ENCODE data around the gene SYT15.

Gene SYT15

DNA sequence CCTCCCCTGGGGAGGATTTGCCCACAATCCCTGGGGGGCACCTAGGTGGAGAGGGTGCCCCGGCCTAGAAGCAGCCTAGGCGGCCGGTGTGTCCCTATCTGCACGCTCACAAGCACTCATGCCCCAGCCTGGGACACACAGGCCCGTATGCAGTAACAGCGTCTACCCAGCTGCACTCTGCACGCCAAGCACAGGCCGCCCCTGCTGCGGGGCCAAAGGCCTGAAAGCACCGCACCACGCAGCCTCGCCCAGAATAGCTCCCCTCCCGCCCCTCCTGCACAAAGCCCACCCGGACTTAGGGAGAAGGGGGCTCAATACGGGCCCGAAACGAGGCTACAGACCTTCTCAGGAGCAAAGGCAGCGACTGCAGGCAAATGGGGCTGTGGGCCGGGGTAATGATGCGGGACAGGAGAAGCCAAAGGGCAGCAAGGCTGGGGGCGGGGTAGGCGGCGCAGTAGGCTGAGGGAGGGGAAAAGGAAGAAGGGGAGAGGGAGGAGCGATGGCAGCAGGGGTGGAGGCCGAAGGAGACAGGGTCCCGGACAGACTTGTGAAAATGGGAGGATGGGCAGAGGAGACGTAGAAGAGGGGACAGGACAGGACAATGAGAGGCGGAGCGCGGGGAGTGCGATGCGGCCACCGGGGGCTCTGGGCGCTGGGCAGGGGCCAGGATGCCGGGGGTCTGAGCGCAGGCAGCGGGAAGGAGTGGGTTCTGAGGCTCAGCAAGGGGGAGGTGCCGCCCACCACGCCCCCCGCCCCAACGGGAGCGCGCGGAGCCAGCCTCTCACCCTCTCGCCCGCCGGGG is 23.0 kb upstream of the SYT15 start:
- TF ChIP-seq TAF1 (IDR thresholded peaks at IDR 0.05; ENCODE audit: borderline replicate concordance, insufficient read depth, low read length) (no peak), SIN3A (IDR thresholded peaks at IDR 0.05; ENCODE audit: borderline replicate concordance, insufficient read depth, low read length) (no peak)
- TF ChIP-seq, protein P1, sequence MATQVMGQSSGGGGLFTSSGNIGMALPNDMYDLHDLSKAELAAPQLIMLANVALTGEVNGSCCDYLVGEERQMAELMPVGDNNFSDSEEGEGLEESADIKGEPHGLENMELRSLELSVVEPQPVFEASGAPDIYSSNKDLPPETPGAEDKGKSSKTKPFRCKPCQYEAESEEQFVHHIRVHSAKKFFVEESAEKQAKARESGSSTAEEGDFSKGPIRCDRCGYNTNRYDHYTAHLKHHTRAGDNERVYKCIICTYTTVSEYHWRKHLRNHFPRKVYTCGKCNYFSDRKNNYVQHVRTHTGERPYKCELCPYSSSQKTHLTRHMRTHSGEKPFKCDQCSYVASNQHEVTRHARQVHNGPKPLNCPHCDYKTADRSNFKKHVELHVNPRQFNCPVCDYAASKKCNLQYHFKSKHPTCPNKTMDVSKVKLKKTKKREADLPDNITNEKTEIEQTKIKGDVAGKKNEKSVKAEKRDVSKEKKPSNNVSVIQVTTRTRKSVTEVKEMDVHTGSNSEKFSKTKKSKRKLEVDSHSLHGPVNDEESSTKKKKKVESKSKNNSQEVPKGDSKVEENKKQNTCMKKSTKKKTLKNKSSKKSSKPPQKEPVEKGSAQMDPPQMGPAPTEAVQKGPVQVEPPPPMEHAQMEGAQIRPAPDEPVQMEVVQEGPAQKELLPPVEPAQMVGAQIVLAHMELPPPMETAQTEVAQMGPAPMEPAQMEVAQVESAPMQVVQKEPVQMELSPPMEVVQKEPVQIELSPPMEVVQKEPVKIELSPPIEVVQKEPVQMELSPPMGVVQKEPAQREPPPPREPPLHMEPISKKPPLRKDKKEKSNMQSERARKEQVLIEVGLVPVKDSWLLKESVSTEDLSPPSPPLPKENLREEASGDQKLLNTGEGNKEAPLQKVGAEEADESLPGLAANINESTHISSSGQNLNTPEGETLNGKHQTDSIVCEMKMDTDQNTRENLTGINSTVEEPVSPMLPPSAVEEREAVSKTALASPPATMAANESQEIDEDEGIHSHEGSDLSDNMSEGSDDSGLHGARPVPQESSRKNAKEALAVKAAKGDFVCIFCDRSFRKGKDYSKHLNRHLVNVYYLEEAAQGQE (IDR thresholded peaks at IDR 0.05; ENCODE audit: insufficient read depth in 1 of 2, low read depth in 2 of 2, low read length in 2 of 2): no peak

DNA sequence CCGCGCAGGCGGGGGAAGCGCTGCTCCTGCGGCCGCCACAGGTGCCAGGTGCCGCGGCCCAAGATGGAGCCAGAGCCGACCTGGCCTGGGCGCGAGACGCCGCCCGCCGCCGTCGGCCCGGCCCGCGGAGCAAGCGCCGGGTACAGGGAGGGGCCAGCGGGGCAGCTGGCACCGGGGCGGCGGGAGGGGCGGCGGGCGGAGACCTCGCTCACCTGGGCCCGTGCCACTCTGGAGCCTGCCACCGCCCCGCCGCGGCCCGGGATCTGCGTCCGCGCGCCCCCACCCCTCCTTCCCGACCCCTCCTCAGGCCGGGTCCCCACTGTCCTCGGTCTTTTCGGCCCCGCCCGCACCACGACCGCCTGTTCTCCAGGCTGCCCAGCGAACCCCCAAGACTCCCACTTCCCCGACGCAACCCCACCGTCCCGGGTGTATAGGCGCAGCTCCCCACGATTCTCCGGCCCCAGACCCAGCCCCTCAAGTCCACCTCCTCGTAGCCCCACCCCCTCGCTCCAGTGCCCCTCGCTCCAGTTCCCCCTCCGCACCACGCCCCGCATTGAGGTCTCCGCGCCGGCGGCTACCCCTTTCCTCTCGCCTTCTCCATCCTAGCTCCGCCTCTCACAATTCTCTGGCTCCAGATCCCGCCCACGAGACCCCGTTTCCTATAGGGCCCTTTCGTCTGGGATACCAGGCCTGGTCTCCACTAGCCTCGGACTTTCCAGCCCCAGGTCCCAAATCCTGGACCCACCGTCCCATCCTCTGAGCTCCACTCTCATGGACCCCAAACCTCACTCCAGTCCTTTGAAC is 22.2 kb upstream of the SYT15 start, which contains the start of gene GPRIN2:
Gene GPRIN2, minus strand, starts transcription at position 144 of the 804 bp plus-strand sequence. CDS start 5,922 bp downstream, outside the sequence.
- TF ChIP-seq FOXP2 (optimal IDR thresholded peaks at IDR 0.05; ENCODE audit: borderline replicate concordance, extremely low read depth, extremely low read length, insufficient read depth) (no peak), POLR2AphosphoS5 (IDR thresholded peaks at IDR 0.05; ENCODE audit: low read depth, low read length) (no peak), SIN3A (IDR thresholded peaks at IDR 0.05; ENCODE audit: borderline replicate concordance, insufficient read depth, low read length) (no peak)

DNA sequence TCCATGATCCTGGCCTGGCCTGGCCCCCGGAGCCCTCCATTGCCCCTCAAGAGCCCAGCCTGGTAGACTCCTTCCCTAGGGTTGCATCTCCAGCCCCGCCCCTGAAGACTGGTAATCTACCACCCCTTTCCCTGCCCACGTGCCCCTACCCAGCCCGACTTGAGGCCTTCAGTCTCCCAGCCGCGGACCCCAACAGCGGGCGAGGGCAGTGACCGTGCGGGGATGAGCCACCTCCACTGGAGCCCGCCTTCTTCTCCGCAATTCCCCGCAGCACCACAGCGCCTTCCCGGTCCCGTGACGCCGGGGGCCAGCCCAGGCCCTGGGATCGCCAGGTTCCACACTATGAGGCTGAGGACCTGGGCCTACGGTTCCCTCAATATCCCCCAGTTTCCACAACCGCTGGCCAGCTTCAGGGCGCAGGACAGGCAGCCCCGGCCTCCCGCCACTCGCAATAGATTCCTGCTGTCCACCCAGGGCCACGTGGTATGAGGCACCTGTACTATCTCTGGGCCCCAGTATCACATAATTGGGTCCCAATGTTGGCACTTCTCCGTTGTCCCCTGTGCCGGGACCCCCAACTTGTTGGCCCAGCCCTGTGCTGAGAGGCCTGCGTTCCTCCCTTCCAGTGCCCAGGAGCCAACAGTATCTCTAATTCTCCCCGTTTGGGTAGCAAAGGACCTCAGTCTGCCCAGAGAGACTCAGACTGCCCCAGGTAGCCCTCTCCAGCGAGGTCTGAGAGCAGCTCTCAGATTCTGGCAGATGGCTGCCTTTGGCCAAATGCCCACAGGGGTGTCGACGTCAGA is 21.4 kb upstream of the SYT15 start:
- TF ChIP-seq, protein P1 (IDR thresholded peaks at IDR 0.05; ENCODE audit: insufficient read depth in 1 of 2, low read depth in 2 of 2, low read length in 2 of 2): no peak
- TF ChIP-seq TAF1 (IDR thresholded peaks at IDR 0.05; ENCODE audit: borderline replicate concordance, insufficient read depth, low read length) (no peak), FOXP2 (optimal IDR thresholded peaks at IDR 0.05; ENCODE audit: borderline replicate concordance, extremely low read depth, extremely low read length, insufficient read depth) (no peak), POLR2AphosphoS5 (IDR thresholded peaks at IDR 0.05; ENCODE audit: low read depth, low read length) (no peak)

DNA sequence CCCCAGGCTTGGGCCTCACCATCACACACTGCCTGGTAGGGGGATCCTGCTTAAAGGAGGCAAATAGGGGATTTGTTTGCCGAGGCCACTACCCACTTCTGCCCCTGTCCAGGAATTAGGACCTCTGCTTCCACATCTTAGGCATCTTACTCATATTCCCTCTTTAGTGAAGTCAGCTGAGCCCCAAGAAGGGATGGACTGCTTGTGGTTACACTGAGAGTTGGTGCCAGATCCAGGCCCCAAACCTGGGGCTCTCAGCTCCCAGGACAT is 20.9 kb upstream of the SYT15 start:
- TF ChIP-seq SIN3A (IDR thresholded peaks at IDR 0.05; ENCODE audit: borderline replicate concordance, insufficient read depth, low read length) (no peak), FOXP2 (optimal IDR thresholded peaks at IDR 0.05; ENCODE audit: borderline replicate concordance, extremely low read depth, extremely low read length, insufficient read depth) (no peak), TAF1 (IDR thresholded peaks at IDR 0.05; ENCODE audit: borderline replicate concordance, insufficient read depth, low read length) (no peak), POLR2AphosphoS5 (IDR thresholded peaks at IDR 0.05; ENCODE audit: low read depth, low read length) (no peak)
- TF ChIP-seq, protein P1 (IDR thresholded peaks at IDR 0.05; ENCODE audit: insufficient read depth in 1 of 2, low read depth in 2 of 2, low read length in 2 of 2): no peak

DNA sequence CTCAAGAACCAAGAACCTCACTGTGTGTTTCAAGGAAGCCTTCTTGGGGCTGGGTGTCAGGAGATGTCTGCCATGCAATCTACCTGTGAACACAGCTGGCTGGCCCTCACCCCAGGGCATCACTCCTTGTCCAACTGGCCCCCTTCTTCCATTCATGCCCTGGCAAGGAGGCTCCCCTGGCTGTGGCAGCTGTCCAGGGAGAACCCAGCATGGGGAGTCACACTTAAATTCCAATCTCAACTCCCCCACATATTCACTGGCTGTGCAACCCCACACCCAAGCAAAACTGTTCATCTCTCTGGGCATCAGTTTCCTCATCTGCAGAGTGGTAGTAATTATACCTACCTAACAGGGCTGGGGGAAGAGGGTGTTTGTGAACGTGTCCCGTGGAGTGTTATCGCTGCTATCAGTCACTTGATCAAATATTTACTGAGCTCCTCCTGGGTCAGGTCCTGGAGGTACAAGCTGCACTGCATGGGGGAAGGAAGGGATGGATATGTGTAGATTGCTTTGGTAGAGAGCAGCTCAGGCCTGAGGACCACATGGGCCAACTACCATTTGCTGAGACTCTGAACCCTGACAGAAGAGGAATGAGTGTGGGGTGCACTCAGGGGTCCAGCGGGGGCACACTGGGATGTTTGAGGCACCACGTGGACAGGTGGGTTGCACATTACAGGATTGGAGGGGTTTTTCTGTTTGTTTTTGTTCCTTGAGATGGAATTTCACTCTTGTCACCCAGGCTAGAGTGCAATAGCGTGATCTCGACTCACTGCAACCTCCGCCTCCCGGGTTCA is 20.3 kb upstream of the SYT15 start:
- TF ChIP-seq POLR2AphosphoS5 (IDR thresholded peaks at IDR 0.05; ENCODE audit: low read depth, low read length): no peak
- TF ChIP-seq TAF1 (IDR thresholded peaks at IDR 0.05; ENCODE audit: borderline replicate concordance, insufficient read depth, low read length): no peak
- TF ChIP-seq FOXP2 (optimal IDR thresholded peaks at IDR 0.05; ENCODE audit: borderline replicate concordance, extremely low read depth, extremely low read length, insufficient read depth): no peak
- no peak for TF ChIP-seq SIN3A (IDR thresholded peaks at IDR 0.05; ENCODE audit: borderline replicate concordance, insufficient read depth, low read length)
- TF ChIP-seq, protein P1 (IDR thresholded peaks at IDR 0.05; ENCODE audit: insufficient read depth in 1 of 2, low read depth in 2 of 2, low read length in 2 of 2): no peak

All from PFSK-1 (cell line).